A549 (cell line): ENCODE data around the gene UBAC2. TPM values are rescaled to one million over a fixed set of nuclear protein-coding genes. Genes with fewer than 3 reads are reported as not detected.

Source experiments
- ATAC-seq, 2 experiments: fragments of 200-7000 bp in 1 of 2; fragments of >200 bp in 1 of 2; cut with Nextera tagmentation in 1 of 2; cut with Tn5 transposase in 1 of 2; 3 replicates each; pipeline versions ENCODE4 v1.8.0 to v1.9.1; 2018 to 2020; ENCODE audit warnings: mild to moderate bottlenecking in 1 of 2, moderate library complexity in 1 of 2
- CTCF ChIA-PET: fragments of 300-600 bp; sonication (Branson Sonifier 250); formaldehyde crosslinking; extraction: SDS; loops from one replicate; lab custom pipeline; 2021; ENCODE audit warnings: antibody characterized with exemption, inconsistent platforms; lab: Yijun Ruan, JAX
- POLR2A ChIA-PET: fragments of 350-600 bp; formaldehyde crosslinking; extraction: SDS; loops from one replicate; lab custom pipeline; 2021; ENCODE audit warnings: antibody characterized with exemption, inconsistent platforms; lab: Yijun Ruan, JAX
- DNase-seq, 2 experiments: peaks; one replicate each; pipeline versions ENCODE4 v3.0.0 to v3.0.0-alpha.2; 2011 to 2016; ENCODE audit warnings: low read depth in 1 of 2, low spot score in 1 of 2
- FAIRE-seq: peaks from 2 replicates; lab custom pipeline; 2011; peaks lifted over from hg19 to GRCh38; lab: Jason Lieb, UNC
- H3K27ac ChIP-seq, 2 experiments: fragments of >200 bp; sonication (Bioruptor Twin); formaldehyde crosslinking; 3 replicates each; pipeline ENCODE4 v1.5.1; 2016 to 2017
- H3K4me1 ChIP-seq: fragments of >200 bp; sonication (Bioruptor Twin); formaldehyde crosslinking; 3 replicates; pipeline ENCODE4 v1.6.1; 2016
- H3K4me2 ChIP-seq: fragments of >200 bp; sonication (Bioruptor Twin); formaldehyde crosslinking; 3 replicates; pipeline ENCODE4 v1.6.1; 2016
- H3K4me3 ChIP-seq: fragments of >200 bp; sonication (Bioruptor Twin); formaldehyde crosslinking; 3 replicates; pipeline ENCODE4 v1.5.1; 2016
- H3K9me3 ChIP-seq: fragments of >200 bp; sonication (Bioruptor Twin); formaldehyde crosslinking; 3 replicates; pipeline ENCODE4 v1.6.1; 2016
- CBX2 ChIP-seq: fragments of 200-600 bp; sonication (generic); IDR thresholded peaks from 2 replicates; pipeline ENCODE4 v1.6.1; 2016; ENCODE audit warnings: low read depth, mild to moderate bottlenecking, borderline replicate concordance
- CBX8 ChIP-seq: fragments of 200-600 bp; sonication (generic); IDR thresholded peaks from 2 replicates; pipeline ENCODE4 v1.6.1; 2016
- CEBPB ChIP-seq, 2 experiments: fragments of >200 bp in 1 of 2; sonication (Bioruptor Twin) in 1 of 2; formaldehyde crosslinking in 1 of 2; IDR thresholded peaks; 2 replicates each; pipeline ENCODE4 v1.6.1; 2012 to 2016
- CHD2 ChIP-seq: fragments of 150-350 bp; IDR thresholded peaks from 2 replicates; pipeline ENCODE4 v1.6.1; 2014; ENCODE audit warnings: low read length; ENCODE audit not compliant: partially characterized antibody
- CHD4 ChIP-seq: fragments of 200-600 bp; sonication (generic); IDR thresholded peaks from 2 replicates; pipeline ENCODE4 v1.6.1; 2016; ENCODE audit warnings: antibody characterized with exemption, mild to moderate bottlenecking, borderline replicate concordance
- EHF ChIP-seq: fragments of 250-450 bp; sonication (Bioruptor Pico); IDR thresholded peaks from 2 replicates; pipeline ENCODE4 v1.5.0; 2020; ENCODE audit warnings: mild to moderate bottlenecking
- ELK1 ChIP-seq: fragments of 150-350 bp; IDR thresholded peaks from 2 replicates; pipeline ENCODE4 v1.6.1; 2014; ENCODE audit warnings: low read depth, mild to moderate bottlenecking, low read length
- FOSB ChIP-seq: fragments of 250-450 bp; sonication (Bioruptor Pico); IDR thresholded peaks from 2 replicates; pipeline ENCODE4 v1.5.0; 2020; ENCODE audit warnings: mild to moderate bottlenecking, moderate library complexity
- FOSL2 ChIP-seq, 2 experiments: fragments of 450-650 bp in 1 of 2; fragments of >200 bp in 1 of 2; sonication (Bioruptor Twin) in 1 of 2; formaldehyde crosslinking; IDR thresholded peaks; 2 replicates each; pipeline versions ENCODE4 v1.5.0 to v1.6.1; 2016 to 2020; ENCODE audit warnings: mild to moderate bottlenecking in 1 of 2, moderate library complexity in 1 of 2
- GATA3 ChIP-seq: IDR thresholded peaks from 2 replicates; pipeline ENCODE4 v1.6.1; 2012; ENCODE audit warnings: borderline replicate concordance
- HDAC2 ChIP-seq: fragments of 200-600 bp; sonication (generic); IDR thresholded peaks from 2 replicates; pipeline ENCODE4 v1.6.1; 2016
- HOXA7 ChIP-seq: fragments of 250-450 bp; sonication (Bioruptor Pico); IDR thresholded peaks from 2 replicates; pipeline ENCODE4 v1.5.0; 2020; ENCODE audit warnings: mild to moderate bottlenecking, moderate library complexity
- HOXB5 ChIP-seq: fragments of 250-450 bp; sonication (Bioruptor Pico); IDR thresholded peaks from 2 replicates; pipeline ENCODE4 v1.5.0; 2020; ENCODE audit warnings: mild to moderate bottlenecking, moderate library complexity
- JUN ChIP-seq, 2 experiments: fragments of >200 bp; sonication (Bioruptor Twin); formaldehyde crosslinking; IDR thresholded peaks; 2 replicates in 1 of 2; 3 replicates in 1 of 2; pipeline ENCODE4 v1.6.1; 2016 to 2017
- JUNB ChIP-seq: fragments of >200 bp; sonication (Bioruptor Twin); formaldehyde crosslinking; IDR thresholded peaks from 2 replicates; pipeline ENCODE4 v1.6.1; 2016
- MAFK ChIP-seq: fragments of 450-650 bp; IDR thresholded peaks from 2 replicates; pipeline ENCODE4 v1.6.1; 2014; ENCODE audit not compliant: partially characterized antibody
- MAX ChIP-seq: IDR thresholded peaks from 2 replicates; pipeline ENCODE4 v1.6.1; 2012
- MAZ ChIP-seq: fragments of 150-350 bp; IDR thresholded peaks from 2 replicates; pipeline ENCODE4 v1.6.1; 2014; ENCODE audit warnings: antibody characterized with exemption, low read depth, low read length, borderline replicate concordance
- NFE2L2 ChIP-seq: fragments of 150-350 bp; conservative IDR thresholded peaks from 2 replicates; pipeline ENCODE4 v1.6.1; 2014; ENCODE audit warnings: low read length
- NR3C1 ChIP-seq: fragments of >200 bp; sonication (Bioruptor Twin); formaldehyde crosslinking; IDR thresholded peaks from 3 replicates; pipeline ENCODE4 v1.6.1; 2017
- PBX3 ChIP-seq: IDR thresholded peaks from 2 replicates; pipeline ENCODE4 v1.6.1; 2012
- PHF8 ChIP-seq: fragments of 200-600 bp; sonication (generic); IDR thresholded peaks from 2 replicates; pipeline ENCODE4 v1.6.1; 2016; ENCODE audit warnings: low read depth, mild to moderate bottlenecking, antibody characterized with exemption, moderate library complexity, borderline replicate concordance
- POLR2A ChIP-seq: IDR thresholded peaks from 2 replicates; pipeline ENCODE4 v1.6.1; 2012; ENCODE audit warnings: mild to moderate bottlenecking, low read length
- POLR2AphosphoS2 ChIP-seq: conservative IDR thresholded peaks from 2 replicates; pipeline ENCODE4 v1.6.1; 2012; ENCODE audit warnings: low read length, improper control_type of control experiment, inconsistent platforms
- RAD21 ChIP-seq, 2 experiments: fragments of >200 bp in 1 of 2; sonication (Bioruptor Twin) in 1 of 2; formaldehyde crosslinking in 1 of 2; IDR thresholded peaks in 1 of 2; conservative IDR thresholded peaks in 1 of 2; 2 replicates in 1 of 2; 3 replicates in 1 of 2; pipeline ENCODE4 v1.6.1; 2012 to 2018; ENCODE audit warnings: inconsistent platforms in 1 of 2
- RCOR1 ChIP-seq: fragments of 150-350 bp; IDR thresholded peaks from 2 replicates; pipeline ENCODE4 v1.6.1; 2014; ENCODE audit warnings: antibody characterized with exemption, low read length, low read depth
- RNF2 ChIP-seq: fragments of 200-600 bp; sonication (generic); IDR thresholded peaks from 2 replicates; pipeline ENCODE4 v1.6.1; 2016; ENCODE audit warnings: low read depth, mild to moderate bottlenecking, antibody characterized with exemption, moderate library complexity, borderline replicate concordance
- SREBF2 ChIP-seq: fragments of 450-650 bp; IDR thresholded peaks from 2 replicates; pipeline ENCODE4 v1.6.1; 2014; ENCODE audit warnings: mild to moderate bottlenecking, moderate library complexity
- USF2 ChIP-seq: fragments of 450-650 bp; IDR thresholded peaks from 2 replicates; pipeline ENCODE4 v1.6.1; 2014; ENCODE audit warnings: antibody characterized with exemption
- ZC3H11A ChIP-seq: fragments of 450-650 bp; IDR thresholded peaks from 2 replicates; pipeline ENCODE4 v1.6.1; 2014; ENCODE audit warnings: antibody characterized with exemption, mild to moderate bottlenecking
- ZFP36 ChIP-seq: fragments of 450-650 bp; IDR thresholded peaks from 2 replicates; pipeline ENCODE4 v1.6.1; 2014; ENCODE audit warnings: borderline replicate concordance; ENCODE audit not compliant: partially characterized antibody
- WGBS: methylation state at CpG from one replicate; pipeline ENCODE4 v1.1.6; 2017; ENCODE audit errors: missing lambda C conversion rate; 5-methylcytosine and 5-hydroxymethylcytosine counted together
- polyA plus RNA-seq, 4 experiments: library from polyadenylated mRNA; depleted of rRNA in 3 of 4; stranded (reverse); fragments of >200 nt; fragmentation: RNase III in 1 of 4; extraction: RNeasy Plus Mini Kit Qiagen cat#74134 plus additional on column Dnase treatment in 1 of 4; gene quantifications; 2 replicates in 3 of 4; 3 replicates in 1 of 4; pipeline ENCODE4 v1.2.3, GENCODE V29; 2011 to 2017

UBAC2 gene
- polyA plus RNA-seq, 2 of the 4 experiments (the other 2 are of a cell fraction) = 61.6 to 103 TPM

- Histone ChIP-seq H3K4me1 (no peaks in the 10 kb centered on the region), H3K9me3 (no peaks in the 10 kb centered on the region), H3K4me2 (no peak overlapping the region), H3K27ac (no peak overlapping the region), H3K4me3 (no peak overlapping the region)
- ChIA-PET POLR2A (no interaction called here), CTCF (interaction anchor here (1.2 kb wide), 2 partner anchors 12 to 76 kb away, joined by 3 to 4 read pairs; no protein-coding TSS in a partner anchor)
- FAIRE-seq (no peak), DNase-seq (no peak), ATAC-seq (no peak)
- 95% methylated on average over 10 of the region's 10 CpGs for WGBS
- TF ChIP-seq HDAC2 = no peak
- TF ChIP-seq FOSB (CRISPR knock-in tag) = no peak
- TF ChIP-seq RCOR1 = no peak
- no peak for TF ChIP-seq MAFK
- TF ChIP-seq JUNB = no peak
- no peak for TF ChIP-seq ELK1
- TF ChIP-seq EHF = no peak
- TF ChIP-seq PBX3 = no peak
- TF ChIP-seq NFE2L2 = no peak
- no peak for TF ChIP-seq CHD4
- no peak for TF ChIP-seq POLR2AphosphoS2
Observed at GRCh38 chr13:99360696-99361095, 160.0 kb downstream of the UBAC2 start.

GRCh38 chr13:99361197-99361596, 160.5 kb downstream of the UBAC2 start:
- Histone ChIP-seq H3K9me3 (no peaks in the 10 kb centered on the region), H3K4me3 (no peak overlapping the region), H3K4me1 (no peaks in the 10 kb centered on the region), H3K4me2 (no peak overlapping the region), H3K27ac (no peak overlapping the region)
- ATAC-seq (no peak), FAIRE-seq (no peak), DNase-seq (no peak)
- TF ChIP-seq MAX (no peak), CEBPB (IDR thresholded peaks at IDR 0.05) (no peak), CBX8 (no peak), RAD21 (conservative IDR thresholded peaks at IDR 0.05 in 1 of 2, IDR thresholded peaks at IDR 0.05 in 1 of 2) (no peak), HOXA7 (CRISPR knock-in tag) (no peak), USF2 (no peak), POLR2AphosphoS2 (no peak), FOSL2 (IDR thresholded peaks at IDR 0.05) (no peak), FOSL2 (CRISPR knock-in tag; IDR thresholded peaks at IDR 0.05) (no peak), MAZ (no peak), ELK1 (no peak), FOSB (CRISPR knock-in tag) (no peak)
- POLR2A ChIA-PET = no interaction called here
- 86% methylated on average over 3 of the region's 3 CpGs for WGBS
- CTCF ChIA-PET = interaction anchor here (1.2 kb wide), 1 partner anchor 13 kb away, joined by 3 read pairs; no protein-coding TSS in a partner anchor

GRCh38 chr13:99362362-99362761, 161.7 kb downstream of the UBAC2 start:
- no peak overlapping the region for H3K4me3 ChIP-seq
- no peak for ATAC-seq
- no peak for FAIRE-seq
- H3K4me2 ChIP-seq = no peak overlapping the region
- H3K27ac ChIP-seq = no peak overlapping the region
- no peak for DNase-seq
- no peaks in the 10 kb centered on the region for H3K4me1 ChIP-seq
- 93% methylated on average over 1 of the region's 1 CpG for WGBS
- H3K9me3 ChIP-seq = no peaks in the 10 kb centered on the region
- TF ChIP-seq NR3C1 = no peak
- TF ChIP-seq RNF2 = no peak
- TF ChIP-seq ELK1 = no peak
- no peak for TF ChIP-seq JUN (IDR thresholded peaks at IDR 0.05)
- no peak for TF ChIP-seq GATA3
- TF ChIP-seq MAFK = no peak
- no peak for TF ChIP-seq CHD2
- TF ChIP-seq CBX2 = no peak
- no peak for TF ChIP-seq SREBF2
- no peak for TF ChIP-seq ZC3H11A
- no peak for TF ChIP-seq ZFP36
- TF ChIP-seq FOSL2 (IDR thresholded peaks at IDR 0.05) = no peak
- no peak for TF ChIP-seq FOSL2 (CRISPR knock-in tag; IDR thresholded peaks at IDR 0.05)
- no peak for TF ChIP-seq PHF8
- TF ChIP-seq HOXB5 (CRISPR knock-in tag) = no peak
- no peak for TF ChIP-seq POLR2A
- TF ChIP-seq, all 56 proteins: peak for 0
- ChIA-PET CTCF (no interaction called here), POLR2A (no interaction called here)
